ENCODE measurements around the gene PPM1G.

PPM1G gene

GRCh38 chr2:27408601-27409320, 630 bp downstream of the PPM1G start:
- no peak for TF ChIP-seq CTCF (IDR thresholded peaks at IDR 0.05)
- DNase-seq, result peak in 1 of 2 donors; percentile 67
- intact Hi-C loops (cut with DNase I; ENCODE audit: low total_unique reads), result loop anchor here (2.0 kb wide), 1 partner anchor 20 kb away; the partner anchor contains the start of gene NRBP1

GRCh38 chr2:27407798-27408491, 1.4 kb downstream of the PPM1G start:
- peak overlapping the region in 1 of 2 donors; percentile 80 for H3K27ac ChIP-seq
- no peaks in the 10 kb centered on the region for H3K27me3 ChIP-seq
- peaks cover 0 to 22% (median 10%) of the 10 kb centered on the region in 4 donors for H3K4me1 ChIP-seq
- TF ChIP-seq CTCF (IDR thresholded peaks at IDR 0.05), result peak; percentile 41 to 42
- intact Hi-C loops (cut with DNase I; ENCODE audit: low total_unique reads), result loop anchor here (2.0 kb wide), 1 partner anchor 21 kb away; the partner anchor contains the start of gene NRBP1
- H3K36me3 ChIP-seq, result peaks cover 0 to 10% (median 0%) of the 10 kb centered on the region in 3 donors
- H3K9me3 ChIP-seq, result no peaks in the 10 kb centered on the region
- H3K4me3 ChIP-seq, result peak overlapping the region; percentile 70 to 85
- no peak for DNase-seq

More at GRCh38 chr2:27408601-27409320, 630 bp downstream of the PPM1G start:
- peak overlapping the region; percentile 76 to 80 for H3K27ac ChIP-seq
- H3K4me1 ChIP-seq, result peaks cover 0 to 22% (median 10%) of the 10 kb centered on the region in 4 donors
- H3K36me3 ChIP-seq, result peaks cover 0 to 7% (median 0%) of the 10 kb centered on the region in 3 donors
- no peaks in the 10 kb centered on the region for H3K27me3 ChIP-seq
- H3K9me3 ChIP-seq, result no peaks in the 10 kb centered on the region
- peak overlapping the region; percentile 70 to 85 for H3K4me3 ChIP-seq

- no peak for DNase-seq
- Histone ChIP-seq H3K9me3 (no peaks in the 10 kb centered on the region), H3K27ac (no peak overlapping the region), H3K4me3 (no peak overlapping the region), H3K36me3 (peaks cover 0 to 10% (median 0%) of the 10 kb centered on the region in 3 donors), H3K4me1 (no peaks in the 10 kb centered on the region), H3K27me3 (no peaks in the 10 kb centered on the region)
- no peak for TF ChIP-seq CTCF (IDR thresholded peaks at IDR 0.05)
- intact Hi-C loops (cut with DNase I; ENCODE audit: low total_unique reads), result no loop called here
Observed at GRCh38 chr2:27400348-27401135, 8.8 kb downstream of the PPM1G start.

GRCh38 chr2:27398962-27399361, 10.4 kb downstream of the PPM1G start:
- no peaks in the 10 kb centered on the region for H3K4me1 ChIP-seq
- H3K4me3 ChIP-seq, result no peak overlapping the region
- no peaks in the 10 kb centered on the region for H3K27me3 ChIP-seq
- H3K27ac ChIP-seq, result no peak overlapping the region
- H3K9me3 ChIP-seq, result no peaks in the 10 kb centered on the region
- intact Hi-C loops (cut with DNase I; ENCODE audit: low total_unique reads), result no loop called here
- no peak for DNase-seq
- H3K36me3 ChIP-seq, result peaks cover 0 to 5% (median 0%) of the 10 kb centered on the region in 3 donors
- TF ChIP-seq CTCF (IDR thresholded peaks at IDR 0.05), result no peak

- no peaks in the 10 kb centered on the region for H3K9me3 ChIP-seq
- intact Hi-C loops (cut with DNase I; ENCODE audit: low total_unique reads), result no loop called here
- no peak for TF ChIP-seq CTCF (IDR thresholded peaks at IDR 0.05)
- H3K27me3 ChIP-seq, result no peaks in the 10 kb centered on the region
- peaks cover 0 to 13% (median 0%) of the 10 kb centered on the region in 3 donors for H3K36me3 ChIP-seq
- H3K4me3 ChIP-seq, result no peak overlapping the region
- no peaks in the 10 kb centered on the region for H3K4me1 ChIP-seq
- DNase-seq, result no peak
- no peak overlapping the region for H3K27ac ChIP-seq
Observed at GRCh38 chr2:27393225-27393624, 16.2 kb downstream of the PPM1G start.
